K562 (cell line): ENCODE measurements around the gene CDH16. TPM values are rescaled to one million over a fixed set of nuclear protein-coding genes. Genes with fewer than 3 reads are reported as not detected.

Source experiments
- ATAC-seq: fragments of 200-7000 bp; cut with Tn5 transposase; 3 replicates; pipeline ENCODE4 v1.9.1; 2020; ENCODE audit warnings: moderate library complexity
- BruUV-seq: library from RNA; stranded (reverse); fragments of 400-500 nt; replicated peaks from 2 replicates; lab custom pipeline; 2021; lab: Mats Ljungman, UMichigan
- CTCF ChIA-PET: fragments of 300-600 bp; formaldehyde crosslinking; extraction: SDS; loops from one replicate; lab custom pipeline; 2021; ENCODE audit warnings: low intra/inter-chr PET ratio; lab: Yijun Ruan, JAX
- POLR2A ChIA-PET: fragments of 300-600, 350-650 bp; sonication (Branson Sonifier 250); formaldehyde crosslinking; extraction: SDS; loops from one replicate; lab custom pipeline; 2021; ENCODE audit warnings: antibody characterized with exemption, inconsistent platforms; lab: Yijun Ruan, JAX
- DNase-seq, 4 experiments: peaks; one replicate each; pipeline versions ENCODE4 v3.0.0 to v3.0.0-alpha.2; 2011 to 2018; ENCODE audit warnings: low spot score in 3 of 4, mixed read lengths in 3 of 4; ENCODE audit errors: extremely low read depth in 1 of 4
- FAIRE-seq: peaks from 2 replicates; lab custom pipeline; 2011; peaks lifted over from hg19 to GRCh38; lab: Jason Lieb, UNC
- H2AFZ ChIP-seq: 2 replicates; pipeline ENCODE4 v1.6.0; 2011; ENCODE audit warnings: low read depth, low read length, control low read depth, inconsistent platforms
- H3K27ac ChIP-seq: fragments of 200-600 bp; 3 replicates; pipeline ENCODE4 v1.8.0; 2011; ENCODE audit warnings: low read depth, mild to moderate bottlenecking, control low read depth, inconsistent platforms, low read length, moderate library complexity, mixed read lengths; ENCODE audit errors: extremely low read depth
- H3K27me3 ChIP-seq, 2 experiments: fragments of 300-600 bp in 1 of 2; 2 replicates in 1 of 2; 3 replicates in 1 of 2; pipeline versions ENCODE4 v1.6.0 to v1.8.0; 2011; ENCODE audit warnings: inconsistent platforms in 2 of 2, low read length in 2 of 2, mild to moderate bottlenecking in 1 of 2, mixed read lengths in 1 of 2, moderate library complexity in 1 of 2; ENCODE audit not compliant: control insufficient read depth in 2 of 2, insufficient read depth in 2 of 2
- H3K36me3 ChIP-seq: fragments of 300-600 bp; 3 replicates; pipeline ENCODE4 v1.8.0; 2011; ENCODE audit warnings: mild to moderate bottlenecking, low read length, inconsistent platforms; ENCODE audit not compliant: control insufficient read depth, insufficient read depth
- H3K4me1 ChIP-seq, 2 experiments: fragments of 200-600 bp in 1 of 2; replicated peaks in 1 of 2; 2 replicates in 1 of 2; 3 replicates in 1 of 2; pipeline versions ENCODE4 v1.5.1 to v1.8.0; 2011; ENCODE audit warnings: inconsistent platforms in 2 of 2, low read length in 2 of 2, mild to moderate bottlenecking in 1 of 2, mixed read lengths in 1 of 2, moderate library complexity in 1 of 2; ENCODE audit not compliant: control insufficient read depth in 2 of 2, insufficient read depth in 2 of 2
- H3K4me2 ChIP-seq: 2 replicates; pipeline ENCODE4 v1.6.1; 2011; ENCODE audit warnings: low read length, control low read depth, inconsistent platforms, mixed read lengths; ENCODE audit not compliant: insufficient read depth
- H3K4me3 ChIP-seq: fragments of 200-600 bp; sonication (generic), shearing (Covaris generic); 2 replicates; pipeline ENCODE4 v1.5.1; 2016; ENCODE audit warnings: control low read depth, inconsistent platforms
- H3K79me2 ChIP-seq: fragments of 200-600 bp; 3 replicates; pipeline ENCODE4 v1.8.0; 2011; ENCODE audit warnings: low read length, inconsistent platforms; ENCODE audit not compliant: control insufficient read depth, insufficient read depth
- H3K9ac ChIP-seq, 2 experiments: 2 replicates each; pipeline versions ENCODE4 v1.6.0 to v1.6.1; 2011; ENCODE audit warnings: low read depth in 2 of 2, low read length in 2 of 2, control low read depth in 1 of 2, inconsistent platforms in 1 of 2, mild to moderate bottlenecking in 1 of 2, mixed read lengths in 1 of 2; ENCODE audit not compliant: insufficient read depth in 1 of 2
- H3K9me1 ChIP-seq: one replicate; pipeline ENCODE4 v1.6.0; 2011; ENCODE audit warnings: inconsistent platforms, mild to moderate bottlenecking, low read length, moderate library complexity; ENCODE audit not compliant: control insufficient read depth, insufficient read depth
- H3K9me3 ChIP-seq: replicated peaks from 2 replicates; pipeline ENCODE4 v1.5.1; 2011; ENCODE audit warnings: low read depth, low read length, inconsistent platforms; ENCODE audit not compliant: control insufficient read depth, insufficient read depth
- H4K20me1 ChIP-seq: replicated peaks from 2 replicates; pipeline ENCODE4 v1.6.1; 2011; ENCODE audit warnings: low read length, inconsistent platforms, mixed read lengths; ENCODE audit not compliant: control insufficient read depth, insufficient read depth
- CBFA2T2 ChIP-seq: fragments of 450-650 bp; conservative IDR thresholded peaks from 2 replicates; pipeline ENCODE4 v1.6.1; 2017; ENCODE audit warnings: mild to moderate bottlenecking
- CBFA2T3 ChIP-seq: fragments of 450-650 bp; IDR thresholded peaks from 2 replicates; pipeline ENCODE4 v1.6.1; 2017
- CBX8 ChIP-seq: fragments of 200-600 bp; sonication (generic); IDR thresholded peaks from 2 replicates; pipeline ENCODE4 v1.6.1; 2012; ENCODE audit warnings: borderline replicate concordance, mixed run types, low read depth, mild to moderate bottlenecking, moderate library complexity, mixed read lengths, low read length, control low read depth, inconsistent platforms; ENCODE audit not compliant: poor library complexity, severe bottlenecking; ENCODE audit errors: extremely low read depth
- RNF2 ChIP-seq: sonication (generic); IDR thresholded peaks from 2 replicates; pipeline ENCODE4 v1.6.1; 2016
- ZKSCAN1 ChIP-seq: fragments of 150-350 bp; IDR thresholded peaks from 2 replicates; pipeline ENCODE4 v1.6.1; 2016; ENCODE audit warnings: low read depth, low read length
- ZNF280B ChIP-seq: fragments of 250-450 bp; sonication (Bioruptor Pico); IDR thresholded peaks from 2 replicates; pipeline ENCODE4 v1.5.1; 2021; ENCODE audit warnings: mild to moderate bottlenecking
- WGBS: fragments of 100-300 bp; shearing (Covaris generic); methylation state at CpG from one replicate; pipeline ENCODE4 v1.1.6; 2016; ENCODE audit warnings: low coverage, mixed read lengths; ENCODE audit not compliant: insufficient coverage; ENCODE audit errors: missing lambda C conversion rate; 5-methylcytosine and 5-hydroxymethylcytosine counted together
- in situ Hi-C: fragments of 300-500 bp; cut with MboI; formaldehyde crosslinking; loops from 4 replicates; pipeline ENCODE4 v1.15.0; 2018; ENCODE audit warnings: inconsistent platforms, mixed read lengths
- intact Hi-C: fragments of 100-400 bp; cut with micrococcal nuclease; formaldehyde crosslinking; loops from 2 replicates; pipeline ENCODE4 v1.14.2; 2022
- polyA plus RNA-seq, 8 experiments: library from polyadenylated mRNA; depleted of rRNA in 4 of 8; stranded (reverse) in 5 of 8; unstranded in 3 of 8; fragments of >200 nt; fragmentation: Nextera tagmentation in 2 of 8; fragmentation: Illumina TruSeq in 1 of 8; extraction: Ambion mirVana in 2 of 8; extraction: Trizol in 1 of 8; gene quantifications; 2 replicates each; pipeline versions ENCODE4 v1.2.1 to v1.2.3, GENCODE V29; 2011 to 2014; ENCODE audit warnings: inconsistent platforms in 1 of 8, missing spikeins in 1 of 8
- total RNA-seq, 7 experiments: library from RNA; depleted of rRNA in 6 of 7; stranded (reverse); fragments of >200 nt in 6 of 7; fragmentation: Illumina TruSeq in 2 of 7; extraction: Trizol in 2 of 7; gene quantifications; 2 replicates each; pipeline versions ENCODE4 v1.2.1 to v1.2.3, GENCODE V29; 2011 to 2021; ENCODE audit warnings: low replicate concordance in 1 of 7

Gene CDH16
- total and polyA plus RNA-seq, 9 of the 15 experiments (the other 6 are each of a cell fraction or from before 2014, with no cell fraction given): not detected

GRCh38 chr16:66928702-66929388 lies 10.2 kb upstream of the CDH16 start (continued):
- no peak for TF ChIP-seq CBX8

- H3K27ac ChIP-seq: no peak overlapping the region
Measured at GRCh38 chr16:66927918-66928649, 9.4 kb upstream of the CDH16 start.

More at GRCh38 chr16:66927918-66928649, 9.4 kb upstream of the CDH16 start:
- H4K20me1 ChIP-seq: no peaks in the 10 kb centered on the region
- H3K36me3 ChIP-seq: peaks cover 17% of the 10 kb centered on the region; the same call in 2 of the 3 replicates
- no peaks in the 10 kb centered on the region for H3K9me3 ChIP-seq
- BruUV-seq: no TSS peak
- no peak for ATAC-seq
- H3K27me3 ChIP-seq: peaks cover 4 to 25% of the 10 kb centered on the region in 2 experiments; a peak in 2 of 5 replicates
- ChIA-PET POLR2A (interaction anchor here (0.9 to 3.0 kb wide), 8 partner anchors 10 to 33 kb away, joined by 3 to 15 read pairs (median 4); no protein-coding TSS in a partner anchor), CTCF (interaction anchor here (1.0 to 3.6 kb wide), 2 partner anchors 32 to 319 kb away, joined by 3 to 41 read pairs; no protein-coding TSS in a partner anchor)
- intact Hi-C loops: loop anchor here (1.0 to 5.0 kb wide), 2 partner anchors 33 to 521 kb away; no protein-coding TSS in a partner anchor
- H3K4me1 ChIP-seq: peaks cover 8 to 32% of the 10 kb centered on the region in 2 experiments; a peak in 4 of 5 replicates
- peaks cover 6% of the 10 kb centered on the region; the same call in 2 of the 3 replicates for H3K79me2 ChIP-seq
- 58% methylated on average over 8 of the region's 8 CpGs for WGBS
- FAIRE-seq: no peak
- H3K9me1 ChIP-seq: no peaks in the 10 kb centered on the region
- H2AFZ ChIP-seq: no peak overlapping the region
- no peak overlapping the region for H3K4me2 ChIP-seq
- H3K9ac ChIP-seq: peak overlapping the region in 1 of 2 experiments; percentile 49; a peak in 2 of 4 replicates
- DNase-seq: no peak
- TF ChIP-seq RNF2 (no peak), CBFA2T3 (peak; percentile 40; the same call in 1 of the 2 replicates), ZKSCAN1 (peak; percentile 58; the same call in 1 of the 2 replicates), CBFA2T2 (peak; percentile 21; the same call in 1 of the 2 replicates), ZNF280B (CRISPR knock-in tag) (no peak)
- TF ChIP-seq, all 486 proteins: peak for 3
- in situ Hi-C loops: no loop called here
- H3K4me3 ChIP-seq: no peak overlapping the region
